NCI-H146 treated with DMSO at 0.1 percent for 48 hours (cell line): ENCODE results near the gene TECTB.

ENCODE experiments used
- DNase-seq: peaks from one replicate; lab custom pipeline; 2025; ENCODE audit not compliant: unreplicated experiment; lab: John Stamatoyannopoulos, UW

TECTB gene

DNA sequence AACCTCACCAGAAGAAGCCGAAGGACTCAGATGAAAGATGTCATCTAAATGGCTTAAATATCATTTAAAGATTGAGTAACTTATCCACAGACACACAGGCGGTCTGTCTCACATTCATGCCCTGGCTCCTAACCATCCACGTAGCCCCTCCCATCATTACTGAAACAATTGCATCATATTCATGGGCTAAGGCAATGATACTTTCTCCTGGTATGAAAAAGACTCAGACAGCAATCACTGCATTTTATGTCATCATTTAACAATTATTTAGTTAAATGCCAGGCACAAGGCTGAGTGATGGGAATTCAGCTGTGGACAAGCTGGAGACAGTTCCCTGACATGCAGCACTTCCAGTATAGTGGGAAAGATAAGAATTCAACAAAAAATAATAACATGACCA, 11.2 kb upstream of the TECTB start:
- no peak for DNase-seq

DNA sequence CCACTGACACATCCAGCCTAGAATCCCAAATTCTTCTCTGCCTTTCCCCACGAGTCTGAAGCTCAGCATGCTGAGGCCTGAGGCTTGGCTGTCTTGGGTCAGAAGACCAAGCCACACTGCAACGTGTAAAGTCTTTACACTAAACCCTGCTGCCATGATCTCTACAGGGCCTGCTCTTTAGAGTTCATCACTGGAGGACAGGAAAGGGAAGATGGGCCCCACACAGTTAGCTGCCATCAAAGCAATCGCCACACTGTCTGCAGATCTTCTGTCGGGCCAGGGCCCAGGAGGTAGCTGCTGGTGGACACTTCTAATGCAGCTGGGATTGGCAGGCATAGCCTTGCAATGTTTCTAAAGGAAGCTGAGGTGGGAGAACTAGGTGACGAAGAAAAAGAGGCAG, 8.4 kb upstream of the TECTB start:
- DNase-seq = no peak

GRCh38 chr10:112275512-112276245, 7.5 kb upstream of the TECTB start:
- DNase-seq = no peak

DNA sequence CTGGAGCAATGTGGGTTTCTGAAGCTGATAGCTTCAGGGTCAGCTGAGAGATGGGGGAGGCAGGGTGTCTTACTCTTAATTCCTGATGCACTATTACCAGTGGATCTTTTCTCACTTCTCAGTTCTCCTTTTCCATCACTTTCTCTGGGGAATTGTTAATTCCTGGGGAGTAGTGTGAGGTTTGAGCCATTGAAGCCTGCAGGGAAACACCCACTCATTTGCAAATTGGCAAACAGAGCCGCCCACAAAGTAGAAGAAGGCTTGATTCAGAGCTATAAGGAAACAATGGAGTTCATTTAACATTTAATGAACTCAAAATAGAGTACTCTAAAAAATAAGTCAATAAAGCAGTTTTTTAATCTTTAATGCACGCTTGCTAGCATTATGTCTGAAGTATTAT, 4.3 kb upstream of the TECTB start:
- DNase-seq = no peak

GRCh38 chr10:112279433-112279832, 3.8 kb upstream of the TECTB start:
- no peak for DNase-seq

DNA sequence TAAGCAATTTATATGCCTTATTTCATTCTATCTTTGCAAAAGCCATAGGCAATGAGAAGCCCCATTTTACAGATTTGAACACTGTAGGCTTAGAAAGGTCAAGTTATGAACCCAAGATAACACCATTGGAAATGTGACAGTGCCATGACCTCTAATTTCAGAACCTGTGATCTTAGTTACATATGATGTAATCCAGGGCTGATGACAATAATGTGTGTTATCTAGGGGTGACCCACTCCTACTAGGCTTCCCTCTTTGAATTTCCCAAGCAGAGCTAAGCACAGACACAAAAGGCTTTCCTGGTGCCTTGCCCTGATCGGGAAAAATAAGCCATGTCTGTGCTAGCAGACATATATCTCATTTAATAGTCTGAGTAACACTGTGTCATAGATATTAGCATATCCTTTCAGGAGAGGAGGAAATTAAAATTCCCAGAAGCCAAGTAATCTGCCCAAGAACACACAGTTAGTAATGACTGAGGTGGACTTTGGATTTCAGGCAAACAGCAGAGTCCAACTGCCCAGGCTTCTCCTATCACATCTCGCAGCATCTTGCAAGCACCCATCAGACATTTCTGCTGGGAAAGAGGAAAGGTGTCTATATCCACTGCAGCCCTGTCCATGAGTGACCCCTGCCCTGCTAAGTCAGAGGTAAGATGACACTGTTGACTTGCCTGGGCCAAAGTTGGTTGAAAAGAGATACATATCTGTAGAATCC, 2.8 kb upstream of the TECTB start:
- no peak for DNase-seq

- DNase-seq = no peak
Measured at GRCh38 chr10:112282086-112282485, 1.1 kb upstream of the TECTB start.

- DNase-seq = no peak
Measured at GRCh38 chr10:112286837-112287818, 3.9 kb downstream of the TECTB start.

DNA sequence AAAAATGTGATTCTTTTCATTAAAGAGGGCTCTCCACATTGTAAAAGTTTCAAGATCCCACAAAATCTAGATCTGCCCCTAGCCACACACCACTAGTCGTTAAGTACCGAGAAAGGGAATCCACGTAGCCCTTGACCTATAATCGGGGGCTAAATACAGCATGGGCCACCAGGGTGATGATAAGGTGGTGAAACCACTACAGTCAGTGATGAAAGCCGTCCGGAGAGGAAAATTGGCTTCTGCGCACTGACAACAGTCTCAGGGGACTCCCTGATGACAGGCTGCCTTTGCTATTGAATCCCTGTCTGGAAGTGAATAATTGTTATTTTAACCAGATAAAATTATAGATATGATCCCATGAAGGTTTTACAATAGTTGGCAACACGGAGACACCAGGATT, 4.6 kb downstream of the TECTB start:
- no peak for DNase-seq

GRCh38 chr10:112288486-112288885, 5.3 kb downstream of the TECTB start:
- DNase-seq = no peak

DNA sequence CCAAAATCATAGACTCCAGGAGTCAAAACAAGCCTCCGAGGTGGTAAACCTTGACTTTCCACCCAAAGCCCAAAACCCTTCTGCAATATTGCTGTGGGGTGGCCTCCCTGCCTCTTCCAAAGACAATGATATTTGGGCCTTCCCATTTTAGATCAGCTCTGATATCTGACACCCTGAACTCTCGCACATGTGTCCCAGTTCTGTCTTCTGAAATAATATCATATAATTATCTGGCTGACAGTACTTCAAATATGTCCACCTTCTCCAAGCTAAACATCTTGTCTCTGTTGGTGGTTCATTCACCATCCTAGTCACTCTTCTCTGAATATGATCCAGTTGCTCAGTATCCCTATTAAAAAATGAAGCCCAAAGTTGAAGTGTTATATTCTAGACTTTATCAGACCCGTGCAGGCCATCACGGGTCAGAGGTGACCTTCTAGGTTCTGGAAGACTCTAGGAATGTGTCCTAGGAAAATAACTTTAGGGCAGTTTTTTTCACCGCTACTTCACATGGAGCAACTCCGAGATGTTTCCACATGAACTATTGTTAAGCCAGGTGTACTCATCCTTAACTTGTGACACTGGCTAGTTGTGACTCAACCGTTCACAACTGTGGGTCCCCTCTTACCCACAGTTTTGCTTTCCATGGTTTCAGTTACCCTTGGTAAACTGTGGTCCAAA, 6.3 kb downstream of the TECTB start:
- no peak for DNase-seq

- no peak for DNase-seq
Measured at GRCh38 chr10:112290054-112290373, 6.8 kb downstream of the TECTB start.

GRCh38 chr10:112294169-112294568, 11.0 kb downstream of the TECTB start:
- no peak for DNase-seq

- DNase-seq = no peak
Measured at GRCh38 chr10:112295853-112296830, 12.9 kb downstream of the TECTB start.

DNA sequence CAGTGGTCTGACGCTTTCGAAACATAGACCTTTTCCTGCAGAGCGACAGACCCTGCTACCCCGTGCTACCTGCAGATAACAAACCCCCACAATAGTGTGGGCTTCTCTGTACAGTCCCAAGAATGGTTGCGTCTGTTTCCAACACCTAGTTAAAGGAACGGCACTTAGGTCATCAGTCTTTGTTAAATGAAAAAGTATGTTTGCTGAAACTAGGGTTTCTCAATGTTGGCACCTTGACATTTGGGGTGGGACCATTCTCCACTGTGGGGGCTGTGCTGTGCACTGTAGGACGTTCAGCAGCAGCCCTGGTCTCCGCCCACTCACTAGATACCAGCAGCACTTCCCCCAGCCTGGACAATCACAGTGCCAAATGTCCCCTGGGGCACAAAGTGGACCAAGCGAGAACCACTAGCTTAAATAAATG, 13.7 kb downstream of the TECTB start:
- DNase-seq = no peak

DNA sequence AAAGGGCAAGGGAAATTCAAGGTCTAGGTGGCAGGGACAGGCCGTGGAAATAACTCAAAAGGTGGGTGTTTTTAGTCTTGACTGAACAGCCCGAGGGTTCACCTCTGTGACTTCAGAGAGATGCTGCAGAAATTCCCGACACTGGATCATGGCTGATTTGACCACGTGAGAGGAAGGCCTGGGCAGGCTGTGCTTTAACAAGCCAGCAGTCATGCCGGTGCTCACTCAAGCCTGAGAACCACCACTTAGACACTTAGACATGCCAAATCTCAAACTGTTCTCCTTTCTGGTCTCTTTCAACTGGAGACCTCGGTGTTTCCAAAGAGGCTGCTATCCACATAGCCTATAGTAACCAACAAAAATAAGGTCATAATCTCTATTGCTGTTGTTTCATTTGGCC, 15.4 kb downstream of the TECTB start:
- DNase-seq = no peak

DNA sequence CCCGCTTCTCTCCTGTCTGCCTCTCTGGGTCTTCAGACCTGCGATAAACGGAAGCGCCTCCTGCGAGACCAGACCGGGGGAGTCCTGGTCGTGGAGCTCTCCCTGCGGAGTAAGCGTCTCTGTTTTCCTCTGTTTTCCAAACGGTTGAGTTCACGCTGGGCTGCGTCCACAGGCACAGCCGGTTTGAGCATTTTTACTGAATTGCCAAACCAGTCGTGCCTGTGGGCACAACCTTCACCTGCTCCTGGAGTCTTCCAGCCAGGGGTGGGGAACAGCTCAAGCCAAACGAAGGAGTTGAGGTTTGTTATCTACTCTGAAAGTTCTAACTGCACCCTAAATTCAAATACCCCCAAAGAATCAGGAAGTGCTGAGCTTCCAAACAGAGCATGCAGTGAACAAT, 16.3 kb downstream of the TECTB start:
- DNase-seq = no peak

- DNase-seq = no peak
Measured at GRCh38 chr10:112302335-112302734, 19.1 kb downstream of the TECTB start.

DNA sequence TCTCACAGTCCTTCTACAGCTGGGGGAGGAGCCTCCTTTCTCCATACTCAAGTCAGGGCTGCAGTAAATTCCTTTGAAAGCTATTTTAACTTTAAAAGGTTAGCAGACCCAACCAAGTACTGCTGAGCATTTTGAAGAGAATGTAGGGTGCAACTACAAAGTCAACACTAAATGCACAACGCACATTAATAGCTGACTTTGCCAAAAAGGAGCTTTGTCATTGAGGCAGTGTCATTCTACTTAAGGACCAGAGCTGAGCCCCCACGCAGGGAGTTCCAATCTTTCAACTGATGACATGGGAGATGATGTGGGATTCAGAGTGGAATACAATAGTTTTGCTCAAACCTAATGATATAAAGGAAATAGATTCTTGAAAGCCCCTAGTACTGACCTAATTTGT, 20.3 kb downstream of the TECTB start:
- no peak for DNase-seq

- DNase-seq = no peak
Measured at GRCh38 chr10:112304267-112304859, 21.2 kb downstream of the TECTB start.
